HepG2 (cell line): ENCODE data around the gene CLCN2.
A peak's percentile ranks its signal among the peaks of the same experiment; 100 is the strongest.

Experiments used
- CBX5 ChIP-seq: sonication (generic); formaldehyde crosslinking; IDR thresholded peaks from 2 replicates; pipeline ENCODE4 v1.4.0; 2020; ENCODE audit warnings: missing genetic modification reagents, borderline replicate concordance
- NFE2L1 ChIP-seq: sonication (generic); formaldehyde crosslinking; IDR thresholded peaks from 2 replicates; pipeline ENCODE4 v1.4.0; 2020; ENCODE audit warnings: missing genetic modification reagents, mild to moderate bottlenecking, borderline replicate concordance
- NR2C2 ChIP-seq: sonication (generic); formaldehyde crosslinking; IDR thresholded peaks from 2 replicates; pipeline ENCODE4 v1.4.0; 2020; ENCODE audit warnings: missing genetic modification reagents, mild to moderate bottlenecking, moderate library complexity, borderline replicate concordance
- RFX5 ChIP-seq: IDR thresholded peaks from 2 replicates; pipeline ENCODE4 v1.6.1; 2011; ENCODE audit warnings: low read depth, low read length, improper control_type of control experiment
- ZFAT ChIP-seq: sonication (generic); formaldehyde crosslinking; conservative IDR thresholded peaks from 2 replicates; pipeline ENCODE4 v1.8.1; 2023; ENCODE audit warnings: missing genetic modification reagents, inconsistent platforms
- ZNF496 ChIP-seq: sonication (generic); formaldehyde crosslinking; IDR thresholded peaks from 2 replicates; pipeline ENCODE4 v1.8.1; 2023; ENCODE audit warnings: mild to moderate bottlenecking, moderate library complexity, missing genetic modification reagents; ENCODE audit not compliant: insufficient replicate concordance
- TF ChIP-seq, protein P1 (sequence below): sonication (generic); formaldehyde crosslinking; IDR thresholded peaks from 2 replicates; pipeline ENCODE4 v1.5.0; 2020; ENCODE audit warnings: mild to moderate bottlenecking, low read depth, missing genetic modification reagents, borderline replicate concordance
- TF ChIP-seq, protein P2 (sequence below): sonication (generic); formaldehyde crosslinking; IDR thresholded peaks from 2 replicates; pipeline ENCODE4 v1.5.0; 2020; ENCODE audit warnings: mild to moderate bottlenecking, missing genetic modification reagents, moderate library complexity
- TF ChIP-seq, protein P3 (sequence below): sonication (generic); formaldehyde crosslinking; IDR thresholded peaks from 2 replicates; pipeline ENCODE4 v1.5.0; 2020; ENCODE audit warnings: missing genetic modification reagents

DNA sequence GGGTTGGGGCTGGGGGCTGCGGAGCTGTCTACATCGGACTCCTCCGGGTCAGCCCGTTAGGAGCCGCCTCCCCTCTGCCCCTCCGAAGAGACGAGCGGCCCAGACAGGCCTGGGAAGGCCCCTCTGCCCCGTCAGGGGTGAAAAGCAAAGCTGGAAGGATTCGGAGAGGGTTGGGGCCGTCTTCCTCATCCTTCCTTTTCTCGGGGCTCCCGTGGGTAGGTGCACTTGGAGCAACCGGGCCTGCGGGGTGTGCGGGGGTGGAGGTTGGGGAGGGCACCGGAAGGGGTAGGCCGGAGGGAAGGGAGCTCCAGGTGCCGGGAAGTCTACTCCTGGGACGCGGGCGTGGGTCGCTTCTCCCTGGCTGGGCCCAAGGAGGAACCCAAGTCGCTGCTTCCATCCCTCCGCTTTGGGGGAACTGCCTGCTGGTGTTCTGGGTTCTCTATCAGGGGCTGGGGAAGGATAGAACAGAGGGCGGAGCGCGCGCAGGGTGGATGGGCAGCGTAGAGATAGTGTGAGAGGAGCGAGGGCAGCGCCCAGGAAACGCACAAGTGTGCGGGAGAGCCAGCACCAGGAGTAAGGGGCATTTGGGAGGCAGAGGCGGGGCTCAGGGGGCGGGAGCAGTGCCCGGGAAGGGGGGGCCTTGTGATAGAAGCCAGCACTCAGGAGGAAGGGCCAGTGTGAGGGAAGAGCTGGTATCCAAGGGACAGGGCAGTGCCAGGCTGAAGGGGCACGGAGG, 695 bp upstream of the CLCN2 start:
- TF ChIP-seq, protein P1, sequence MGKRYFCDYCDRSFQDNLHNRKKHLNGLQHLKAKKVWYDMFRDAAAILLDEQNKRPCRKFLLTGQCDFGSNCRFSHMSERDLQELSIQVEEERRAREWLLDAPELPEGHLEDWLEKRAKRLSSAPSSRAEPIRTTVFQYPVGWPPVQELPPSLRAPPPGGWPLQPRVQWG (CRISPR knock-in tag), result no peak
- TF ChIP-seq NR2C2 (CRISPR knock-in tag) (no peak), NFE2L1 (CRISPR knock-in tag) (no peak), RFX5 (no peak), ZFAT (CRISPR knock-in tag) (no peak), ZNF496 (CRISPR knock-in tag) (no peak), CBX5 (CRISPR knock-in tag) (no peak)
- TF ChIP-seq, protein P2, sequence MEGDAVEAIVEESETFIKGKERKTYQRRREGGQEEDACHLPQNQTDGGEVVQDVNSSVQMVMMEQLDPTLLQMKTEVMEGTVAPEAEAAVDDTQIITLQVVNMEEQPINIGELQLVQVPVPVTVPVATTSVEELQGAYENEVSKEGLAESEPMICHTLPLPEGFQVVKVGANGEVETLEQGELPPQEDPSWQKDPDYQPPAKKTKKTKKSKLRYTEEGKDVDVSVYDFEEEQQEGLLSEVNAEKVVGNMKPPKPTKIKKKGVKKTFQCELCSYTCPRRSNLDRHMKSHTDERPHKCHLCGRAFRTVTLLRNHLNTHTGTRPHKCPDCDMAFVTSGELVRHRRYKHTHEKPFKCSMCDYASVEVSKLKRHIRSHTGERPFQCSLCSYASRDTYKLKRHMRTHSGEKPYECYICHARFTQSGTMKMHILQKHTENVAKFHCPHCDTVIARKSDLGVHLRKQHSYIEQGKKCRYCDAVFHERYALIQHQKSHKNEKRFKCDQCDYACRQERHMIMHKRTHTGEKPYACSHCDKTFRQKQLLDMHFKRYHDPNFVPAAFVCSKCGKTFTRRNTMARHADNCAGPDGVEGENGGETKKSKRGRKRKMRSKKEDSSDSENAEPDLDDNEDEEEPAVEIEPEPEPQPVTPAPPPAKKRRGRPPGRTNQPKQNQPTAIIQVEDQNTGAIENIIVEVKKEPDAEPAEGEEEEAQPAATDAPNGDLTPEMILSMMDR (CRISPR knock-in tag), result no peak
- TF ChIP-seq, protein P3, sequence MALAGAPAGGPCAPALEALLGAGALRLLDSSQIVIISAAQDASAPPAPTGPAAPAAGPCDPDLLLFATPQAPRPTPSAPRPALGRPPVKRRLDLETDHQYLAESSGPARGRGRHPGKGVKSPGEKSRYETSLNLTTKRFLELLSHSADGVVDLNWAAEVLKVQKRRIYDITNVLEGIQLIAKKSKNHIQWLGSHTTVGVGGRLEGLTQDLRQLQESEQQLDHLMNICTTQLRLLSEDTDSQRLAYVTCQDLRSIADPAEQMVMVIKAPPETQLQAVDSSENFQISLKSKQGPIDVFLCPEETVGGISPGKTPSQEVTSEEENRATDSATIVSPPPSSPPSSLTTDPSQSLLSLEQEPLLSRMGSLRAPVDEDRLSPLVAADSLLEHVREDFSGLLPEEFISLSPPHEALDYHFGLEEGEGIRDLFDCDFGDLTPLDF, result 0 out of 2 replicates have a peak, but pooled peaks have one; percentile 28
